ENCODE results near the gene UNC5B. TPM values are rescaled to one million over a fixed set of nuclear protein-coding genes. Genes with fewer than 3 reads are reported as not detected.
"Not testable (repeated sequence)": the region's sequence is repeated elsewhere in the genome, so short reads cannot be mapped to it uniquely, and the experiment has no call there.

UNC5B gene
- total RNA-seq, 1 experiment from 2014 or later: 0.34 TPM

DNA sequence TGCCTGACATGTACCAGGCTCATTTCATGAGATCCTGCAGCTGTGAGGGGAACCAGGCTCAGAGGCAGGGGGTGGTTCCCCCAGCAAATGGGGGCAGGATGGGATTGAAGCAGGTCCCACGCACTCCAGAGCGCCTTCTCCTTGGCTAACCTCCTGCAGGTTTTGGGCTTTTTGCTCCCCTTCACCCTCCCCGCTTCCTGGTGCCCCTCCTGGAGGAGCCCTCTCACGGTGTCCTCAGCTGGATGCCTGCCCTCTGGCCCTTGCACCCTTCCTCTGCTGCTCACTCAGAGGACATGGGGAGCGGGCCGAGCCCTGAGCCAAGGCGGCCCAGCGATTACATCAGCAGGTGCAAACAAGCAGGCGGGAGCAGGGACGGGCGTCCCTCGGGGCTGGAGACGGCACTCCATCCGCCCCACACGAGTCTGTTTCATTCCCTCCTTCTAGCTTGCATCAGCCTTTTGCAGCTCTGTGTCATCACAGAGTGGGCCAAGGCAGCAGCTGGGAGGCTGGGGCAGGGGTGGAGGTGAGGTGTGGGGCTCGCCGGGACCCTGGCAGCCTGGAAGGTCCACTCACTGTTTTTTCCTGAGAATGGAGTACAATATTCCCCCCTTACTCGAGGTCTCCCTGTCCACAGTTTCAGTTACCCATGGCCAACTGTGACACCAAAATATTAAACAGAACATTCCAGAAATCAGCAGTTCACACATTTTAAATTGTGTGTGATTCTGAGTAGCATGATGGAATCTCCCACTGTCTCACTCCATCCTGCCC lies 54.0 kb downstream of the UNC5B start:
- no peak for DNase-seq (ENCODE audit: low read depth)

DNA sequence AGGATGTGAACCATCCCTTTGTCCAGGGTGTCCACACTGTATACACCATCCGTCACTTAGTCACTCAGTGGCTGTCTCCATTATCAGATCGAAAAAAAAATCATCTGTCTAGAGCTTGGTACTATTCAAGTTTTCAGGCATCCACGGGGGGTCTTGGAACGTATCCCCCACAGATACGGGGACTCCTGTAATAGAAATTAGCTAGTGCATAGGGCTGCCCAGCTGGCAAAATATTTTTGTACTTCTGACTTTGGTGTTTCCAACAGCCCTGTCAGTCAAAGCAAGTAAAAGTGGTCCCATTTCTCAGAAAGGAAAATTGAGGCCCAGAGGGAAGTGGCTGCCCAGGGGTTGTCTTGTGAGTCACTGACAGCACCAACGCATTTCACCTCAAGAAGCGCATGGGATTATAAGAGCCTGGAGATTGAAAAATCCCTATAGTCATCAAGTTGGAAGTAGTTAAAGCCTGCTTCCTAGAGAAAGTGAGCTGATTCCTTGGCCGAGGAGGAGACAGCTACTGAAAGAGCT lies 54.6 kb downstream of the UNC5B start:
- no peak for DNase-seq (ENCODE audit: low read depth)

DNA sequence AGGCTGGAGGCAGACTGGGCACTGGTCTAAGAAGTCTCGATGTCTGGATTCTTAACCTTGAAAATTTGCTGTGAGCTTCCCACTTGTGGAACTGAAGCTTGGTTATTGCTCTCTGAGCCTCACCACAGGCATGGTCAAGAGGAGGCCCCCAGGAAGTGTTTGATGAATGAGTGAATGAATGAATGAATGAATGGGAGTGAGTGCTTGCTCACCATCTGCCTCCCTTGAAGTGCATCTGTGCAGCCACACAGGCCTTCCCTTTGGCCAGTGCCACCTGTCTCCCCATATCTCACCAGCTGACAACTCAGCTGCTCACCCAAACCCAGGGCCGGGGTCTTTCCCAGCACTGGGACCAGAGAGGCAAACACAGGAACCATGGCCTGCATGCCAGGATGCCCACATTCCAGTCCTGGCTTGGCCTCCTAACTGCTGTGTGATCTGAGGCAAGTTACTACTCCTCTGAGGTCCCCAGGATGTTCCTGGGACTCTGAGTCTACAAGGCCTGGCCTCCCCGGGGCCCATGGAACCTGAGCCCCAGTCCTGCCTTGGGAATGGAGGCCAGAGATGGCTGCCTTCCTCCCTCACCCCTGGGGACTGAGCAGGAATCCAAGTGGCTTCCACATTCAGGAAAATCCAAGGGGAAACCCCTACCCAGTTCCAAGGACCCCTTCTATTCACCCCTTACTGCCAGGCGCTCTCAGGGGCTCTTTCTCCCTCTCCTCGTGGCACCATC lies 55.3 kb downstream of the UNC5B start:
- no peak for DNase-seq (ENCODE audit: low read depth)

DNA sequence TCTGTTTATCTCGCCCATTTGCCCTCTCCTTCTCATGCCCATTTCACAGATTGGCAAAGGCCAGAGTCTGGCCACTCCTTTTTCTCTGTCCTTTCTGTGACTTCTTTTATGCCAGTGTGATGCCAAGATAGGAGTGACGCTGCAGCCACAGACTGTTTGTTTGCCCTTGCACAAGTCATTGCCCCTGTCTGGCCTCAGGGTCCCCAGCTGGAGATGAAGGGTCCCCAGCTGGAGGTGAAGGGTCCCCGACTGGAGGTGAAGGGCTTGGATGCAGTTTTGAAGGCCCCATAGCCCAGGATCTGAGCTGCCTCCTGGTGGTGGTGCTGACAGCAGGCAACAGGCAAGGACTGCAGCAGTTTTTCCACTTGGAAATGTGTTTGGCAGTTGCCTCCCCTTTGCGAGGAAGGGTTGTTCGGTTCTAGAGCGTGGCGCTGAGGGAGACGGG lies 55.9 kb downstream of the UNC5B start:
- no peak for DNase-seq (ENCODE audit: low read depth)

DNA sequence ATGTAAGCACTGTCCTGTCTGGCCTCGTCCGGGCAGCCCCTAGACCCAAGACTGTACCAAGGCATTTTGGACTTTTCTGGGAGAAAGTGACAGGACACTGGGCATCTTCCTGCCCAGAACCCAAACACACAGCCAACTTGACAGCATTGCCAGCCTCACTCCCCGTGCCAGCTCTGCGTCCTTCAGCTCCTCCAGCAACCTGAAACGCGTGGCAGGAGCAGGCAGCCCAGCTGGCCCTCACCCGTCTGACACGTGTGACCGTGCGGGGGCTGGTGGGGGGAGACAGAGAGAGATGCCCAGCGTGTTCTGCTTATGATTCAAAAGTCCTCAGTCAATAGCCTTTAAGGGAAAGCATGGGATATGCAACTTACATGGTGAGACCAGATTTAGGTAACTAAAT lies 56.4 kb downstream of the UNC5B start:
- no peak for DNase-seq (ENCODE audit: low read depth)

- no peak for DNase-seq (ENCODE audit: low read depth)
Measured at GRCh38 chr10:71269301-71270288, 57.2 kb downstream of the UNC5B start.

- DNase-seq (ENCODE audit: low read depth): peak; percentile 59
Measured at GRCh38 chr10:71270301-71271220, 58.2 kb downstream of the UNC5B start.

DNA sequence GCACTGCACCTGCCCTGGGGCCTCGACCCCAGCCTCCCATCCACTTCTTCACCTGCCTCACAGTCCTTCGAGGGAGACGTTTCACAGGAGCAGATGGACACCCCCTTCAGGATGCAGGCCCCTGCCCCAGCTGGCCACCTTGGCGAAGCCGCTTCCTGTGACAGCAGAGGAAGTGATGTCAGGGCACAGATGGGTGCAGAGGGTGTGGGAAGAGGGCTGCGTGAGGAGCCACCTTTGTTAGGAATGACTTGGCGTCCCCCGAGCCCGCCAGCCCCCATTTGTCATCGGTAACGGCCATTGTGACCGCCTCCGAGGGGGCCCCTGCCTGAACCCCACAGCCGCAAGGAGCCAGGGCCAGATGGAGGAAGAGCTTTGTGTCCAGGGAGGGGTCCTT lies 59.3 kb downstream of the UNC5B start:
- DNase-seq (ENCODE audit: low read depth): no peak

- DNase-seq (ENCODE audit: low read depth): peak; percentile 37
Measured at GRCh38 chr10:71272056-71272771, 59.8 kb downstream of the UNC5B start.

DNA sequence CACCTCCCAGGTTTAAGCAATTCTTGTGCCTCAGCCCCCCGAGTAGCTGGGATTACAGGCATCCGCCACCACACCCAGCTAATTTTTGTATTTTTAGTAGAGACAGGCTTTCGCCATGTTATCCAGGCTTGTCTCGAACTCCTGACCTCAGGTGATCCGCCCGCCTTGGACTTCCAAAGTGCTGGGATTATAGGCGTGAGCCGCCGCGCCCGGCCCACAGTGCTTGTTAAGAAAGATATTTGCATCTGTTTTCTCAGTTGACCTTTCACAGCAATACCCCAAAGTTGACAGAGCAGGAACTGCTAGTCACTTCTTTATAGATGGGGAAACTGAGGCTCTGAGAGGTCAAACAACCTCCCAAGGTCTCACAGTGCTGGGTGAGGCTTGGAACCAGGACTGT lies 60.6 kb downstream of the UNC5B start:
- DNase-seq (ENCODE audit: low read depth): not testable (repeated sequence)

DNA sequence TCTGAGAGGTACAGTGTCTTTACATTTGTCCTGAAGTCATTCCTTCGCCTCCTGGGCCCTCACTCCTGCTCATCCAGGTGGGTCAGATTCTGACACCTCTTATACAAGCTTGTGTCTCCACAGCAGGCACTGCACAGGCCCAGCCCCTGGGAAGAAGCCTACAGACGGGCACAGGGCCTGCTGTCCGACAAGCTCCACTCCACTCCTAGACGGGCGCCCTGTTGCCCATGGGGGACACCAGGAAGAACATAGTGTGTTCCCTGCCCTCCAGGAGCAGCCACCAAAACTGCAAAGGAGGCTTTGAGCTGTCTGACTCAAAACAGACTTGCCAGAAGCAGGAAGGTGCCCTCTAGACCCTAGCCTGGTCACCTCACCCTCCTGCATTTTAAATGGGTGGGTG lies 61.1 kb downstream of the UNC5B start:
- no peak for DNase-seq (ENCODE audit: low read depth)

GRCh38 chr10:71274901-71275796 lies 62.8 kb downstream of the UNC5B start:
- DNase-seq (ENCODE audit: low read depth): no peak

GRCh38 chr10:71276873-71277272 lies 64.5 kb downstream of the UNC5B start:
- no peak for DNase-seq (ENCODE audit: low read depth)

- DNase-seq (ENCODE audit: low read depth): no peak
Measured at GRCh38 chr10:71277914-71278665, 65.7 kb downstream of the UNC5B start.

DNA sequence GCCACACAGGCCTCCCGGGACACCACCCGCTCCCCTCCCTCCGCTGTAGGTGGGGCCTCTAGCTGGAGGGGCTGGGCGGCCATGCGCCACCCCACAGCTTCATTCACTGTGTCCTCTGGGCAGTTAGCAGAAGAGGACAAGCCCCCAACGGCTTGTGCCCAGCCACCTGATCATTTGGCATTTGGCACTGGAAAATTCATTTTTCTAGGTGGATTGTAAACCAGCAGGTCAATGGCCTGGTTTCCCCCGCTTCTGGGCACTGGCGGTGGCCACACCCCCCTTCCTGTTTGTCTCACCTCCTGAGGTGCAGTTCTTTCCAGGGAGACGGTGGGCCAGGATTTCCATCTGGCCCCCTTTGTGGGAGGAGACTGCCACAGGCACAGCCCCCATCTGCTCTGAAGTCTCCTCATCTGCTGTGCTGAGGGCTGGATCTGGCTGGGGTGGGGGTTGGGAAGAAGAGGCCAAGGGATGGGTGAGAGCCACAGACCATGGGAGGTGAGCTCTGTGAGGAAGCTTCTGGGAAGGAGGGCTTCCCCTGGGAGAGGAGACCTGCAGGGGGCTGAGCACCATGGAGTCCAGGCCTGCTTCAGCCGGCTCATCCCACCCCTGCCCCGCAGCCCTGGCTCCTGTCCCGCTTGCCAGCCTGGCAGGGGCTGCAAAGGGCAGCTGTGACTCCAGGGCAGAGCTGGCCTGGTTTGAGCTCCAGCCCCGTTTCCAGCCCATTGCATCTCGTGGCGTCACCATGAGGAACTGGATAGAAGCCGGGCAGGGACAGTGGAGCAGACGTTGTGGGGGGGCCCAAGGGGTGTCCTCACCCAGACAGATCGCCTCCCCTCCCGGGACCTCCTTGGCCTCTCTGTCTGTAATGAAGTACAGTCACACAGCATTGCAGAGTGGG lies 66.6 kb downstream of the UNC5B start:
- no peak for DNase-seq (ENCODE audit: low read depth)

DNA sequence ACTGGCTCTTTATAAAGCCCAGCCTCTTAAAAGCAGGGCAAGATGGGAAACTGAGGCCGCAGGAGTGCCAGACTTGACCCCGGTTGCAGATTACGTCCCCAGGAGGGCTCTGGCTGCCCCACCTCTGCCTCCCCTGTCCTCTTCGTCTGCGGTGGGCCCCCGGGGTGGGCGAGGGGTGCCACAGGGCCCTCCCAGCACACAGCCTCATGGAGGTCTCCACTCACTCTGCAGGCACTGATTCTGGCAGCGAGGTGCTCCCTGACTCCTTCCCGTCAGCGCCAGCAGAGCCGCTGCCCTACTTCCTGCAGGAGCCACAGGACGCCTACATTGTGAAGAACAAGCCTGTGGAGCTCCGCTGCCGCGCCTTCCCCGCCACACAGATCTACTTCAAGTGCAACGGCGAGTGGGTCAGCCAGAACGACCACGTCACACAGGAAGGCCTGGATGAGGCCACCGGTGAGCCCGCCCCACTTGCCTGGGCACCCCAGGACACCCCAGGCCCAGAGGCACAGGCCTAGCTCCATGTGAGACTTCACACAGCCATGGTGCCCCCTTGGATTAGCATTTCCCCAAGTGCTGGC lies 67.3 kb downstream of the UNC5B start:
- no peak for DNase-seq (ENCODE audit: low read depth)

DNA sequence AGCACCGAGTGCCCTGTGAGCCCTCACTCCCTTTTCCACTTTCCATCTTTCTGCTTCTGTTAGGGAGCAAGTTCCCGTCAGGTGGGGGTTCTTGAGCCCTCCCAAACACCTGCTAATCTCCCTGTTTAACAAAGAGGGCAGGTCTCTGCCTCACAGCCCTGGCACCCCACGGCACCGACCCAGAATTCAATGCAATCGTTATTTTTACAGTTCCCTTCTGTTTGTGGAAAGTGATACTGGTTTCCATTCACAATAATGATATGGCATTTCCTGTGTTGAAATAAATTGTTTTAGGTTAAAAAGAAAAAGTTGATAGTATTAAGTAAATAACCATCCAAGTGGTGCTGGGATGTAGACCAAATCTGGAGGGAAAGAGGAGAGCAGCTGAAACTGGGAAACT lies 67.8 kb downstream of the UNC5B start:
- no peak for DNase-seq (ENCODE audit: low read depth)
